ENCODE results near the gene NPBWR2. TPM values are rescaled to one million over a fixed set of nuclear protein-coding genes. Genes with fewer than 3 reads are reported as not detected.
"Not testable (repeated sequence)": the region's sequence is repeated elsewhere in the genome, so short reads cannot be mapped to it uniquely, and the experiment has no call there.

The NPBWR2 gene
- total RNA-seq, 4 donors from 2014 or later: not detected

- H3K4me1 ChIP-seq: no peaks in the 10 kb centered on the region
- H3K4me3 ChIP-seq: no peak overlapping the region
- intact Hi-C loops (cut with DNase I; ENCODE audit: low total_unique reads): no loop called here
- H3K27ac ChIP-seq: no peak overlapping the region
- H3K36me3 ChIP-seq: no peaks in the 10 kb centered on the region
- H3K27me3 ChIP-seq: no peaks in the 10 kb centered on the region
- no peak for DNase-seq
- no peaks in the 10 kb centered on the region for H3K9me3 ChIP-seq
- TF ChIP-seq POLR2A (IDR thresholded peaks at IDR 0.05) (no peak), CTCF (IDR thresholded peaks at IDR 0.05) (no peak)
These were observed 14.2 kb upstream of the NPBWR2 start for GRCh38 chr20:64121586-64121985.

DNA sequence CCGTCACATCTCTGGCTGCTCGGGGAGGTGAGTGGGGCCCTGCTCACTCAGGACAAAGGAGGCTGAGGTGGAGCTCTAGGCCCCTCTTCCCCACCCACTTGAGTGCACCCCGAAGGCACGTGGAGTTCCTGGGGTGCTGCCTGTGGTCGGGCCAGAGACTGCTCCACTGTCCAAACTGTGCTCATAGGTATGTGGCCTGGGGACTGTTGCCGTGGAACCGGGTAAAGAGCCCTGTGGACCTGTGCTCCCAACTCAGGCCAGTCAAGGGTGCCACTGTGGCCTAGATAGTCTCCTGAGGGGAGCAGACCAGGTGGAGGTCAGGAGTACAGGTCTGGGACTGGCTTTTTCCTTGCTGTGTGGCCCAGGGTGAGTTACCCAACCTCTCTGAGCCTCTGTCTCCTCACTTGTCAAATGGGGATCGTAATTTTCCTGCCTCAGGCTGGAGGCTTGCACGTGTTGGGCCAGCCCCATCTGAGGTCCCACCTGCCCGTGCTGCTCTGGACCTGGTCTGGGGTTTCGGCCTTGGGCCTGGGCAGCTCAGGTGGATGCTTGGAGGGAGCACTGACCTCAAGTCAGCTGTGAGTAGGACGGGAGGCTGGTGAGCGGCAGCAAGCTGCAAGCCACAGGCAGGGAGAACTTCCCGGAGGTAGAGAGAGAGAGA, 12.4 kb upstream of the NPBWR2 start:
- Histone ChIP-seq H3K4me3 (no peak overlapping the region), H3K4me1 (no peaks in the 10 kb centered on the region), H3K36me3 (no peaks in the 10 kb centered on the region), H3K9me3 (no peaks in the 10 kb centered on the region), H3K27ac (no peak overlapping the region), H3K27me3 (no peaks in the 10 kb centered on the region)
- no peak for TF ChIP-seq POLR2A (IDR thresholded peaks at IDR 0.05)
- no peak for TF ChIP-seq CTCF (IDR thresholded peaks at IDR 0.05)
- no peak for DNase-seq
- intact Hi-C loops (cut with DNase I; ENCODE audit: low total_unique reads): no loop called here

GRCh38 chr20:64119301-64119680, 11.9 kb upstream of the NPBWR2 start:
- H3K4me3 ChIP-seq: no peak overlapping the region
- no peaks in the 10 kb centered on the region for H3K4me1 ChIP-seq
- no peaks in the 10 kb centered on the region for H3K9me3 ChIP-seq
- no peak for TF ChIP-seq POLR2A (IDR thresholded peaks at IDR 0.05)
- TF ChIP-seq CTCF (IDR thresholded peaks at IDR 0.05): no peak
- H3K27me3 ChIP-seq: no peaks in the 10 kb centered on the region
- H3K27ac ChIP-seq: no peak overlapping the region
- intact Hi-C loops (cut with DNase I; ENCODE audit: low total_unique reads): no loop called here
- DNase-seq: no peak
- no peaks in the 10 kb centered on the region for H3K36me3 ChIP-seq

DNA sequence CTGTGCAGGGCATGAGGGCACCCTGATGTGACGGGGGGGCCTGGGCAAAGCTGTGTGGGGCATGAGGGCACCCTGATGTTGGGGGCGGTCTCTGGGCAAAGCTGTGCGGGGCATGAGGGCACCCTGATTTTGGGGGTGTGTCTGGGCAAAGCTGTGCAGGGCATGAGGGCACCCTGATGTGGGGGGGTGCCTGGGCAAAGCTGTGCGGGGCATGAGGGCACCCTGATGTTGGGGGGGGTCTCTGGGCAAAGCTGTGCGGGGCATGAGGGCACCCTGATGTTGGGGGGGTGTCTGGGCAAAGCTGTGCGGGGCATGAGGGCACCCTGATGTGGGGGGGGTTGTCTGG, 10.0 kb upstream of the NPBWR2 start:
- DNase-seq; intact Hi-C loops (cut with DNase I; ENCODE audit: low total_unique reads); H3K9me3 ChIP-seq; H3K27ac ChIP-seq; H3K4me1 ChIP-seq; H3K36me3 ChIP-seq; H3K27me3 ChIP-seq; H3K4me3 ChIP-seq: not testable (repeated sequence)

GRCh38 chr20:64116541-64117431, 9.4 kb upstream of the NPBWR2 start:
- no peak overlapping the region for H3K27ac ChIP-seq
- H3K9me3 ChIP-seq: no peaks in the 10 kb centered on the region
- no peak for DNase-seq
- no peaks in the 10 kb centered on the region for H3K4me1 ChIP-seq
- intact Hi-C loops (cut with DNase I; ENCODE audit: low total_unique reads): no loop called here
- TF ChIP-seq POLR2A (IDR thresholded peaks at IDR 0.05) (no peak), CTCF (IDR thresholded peaks at IDR 0.05) (no peak)
- H3K36me3 ChIP-seq: no peaks in the 10 kb centered on the region
- no peaks in the 10 kb centered on the region for H3K27me3 ChIP-seq
- no peak overlapping the region for H3K4me3 ChIP-seq
